Measurements from ENCODE around the gene TNFSF18. TPM values are rescaled to one million over a fixed set of nuclear protein-coding genes. Genes with fewer than 3 reads are reported as not detected.
"Not testable (repeated sequence)": the region's sequence is repeated elsewhere in the genome, so short reads cannot be mapped to it uniquely, and the experiment has no call there.

The TNFSF18 gene
- total RNA-seq, 1 experiment from 2014 or later: 1.6 TPM

DNA sequence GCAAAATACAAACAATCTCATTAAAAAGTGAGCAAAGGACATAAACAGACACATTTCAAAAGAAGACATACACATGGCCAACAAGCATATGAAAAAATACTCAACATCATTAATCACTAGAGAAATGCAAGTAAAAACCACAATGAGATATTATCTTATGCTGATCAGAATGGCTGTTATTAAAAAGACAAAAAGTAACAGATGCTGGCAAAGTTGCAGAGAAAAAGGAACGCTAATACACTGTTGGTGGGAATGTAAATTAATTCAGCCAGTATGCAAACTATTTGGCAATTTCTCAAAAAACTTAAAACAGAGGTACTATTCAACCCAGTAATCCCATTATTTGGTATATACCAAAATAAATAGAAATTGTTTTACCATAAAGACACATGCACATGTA lies 32.2 kb upstream of the TNFSF18 start:
- Histone ChIP-seq H3K9me3 (ENCODE audit: control insufficient read depth in 1 of 2, insufficient read depth in 1 of 2, low read depth in 1 of 2, low read length in 2 of 2) (no peaks in the 10 kb centered on the region), H4K20me1 (ENCODE audit: insufficient read depth) (no peaks in the 10 kb centered on the region), H3K4me2 (ENCODE audit: low read length) (no peak overlapping the region), H3K36me3 (ENCODE audit: control insufficient read depth in 1 of 2, insufficient read depth in 2 of 2, low read length in 2 of 2) (no peaks in the 10 kb centered on the region), H3K9me2 (ENCODE audit: insufficient read depth) (no peaks in the 10 kb centered on the region; the same call in 1 of the 2 replicates), H2AFZ (ENCODE audit: low read depth, low read length, poor library complexity, severe bottlenecking) (no peak overlapping the region), H3K79me2 (ENCODE audit: insufficient read depth, low read length) (no peaks in the 10 kb centered on the region), H3K4me1 (ENCODE audit: control insufficient read depth in 1 of 2, insufficient read depth in 2 of 2, low read length in 2 of 2) (no peaks in the 10 kb centered on the region), H3K9ac (ENCODE audit: low read length) (no peak overlapping the region), H3K27me3 (ENCODE audit: insufficient read depth, low read length) (no peaks in the 10 kb centered on the region), H3K4me3 (replicated peaks in 1 of 2; ENCODE audit: low read depth in 1 of 2, low read length in 2 of 2) (no peak overlapping the region), H3K27ac (ENCODE audit: low read depth, low read length) (no peak overlapping the region)
- no TSS peak for BruUV-seq (replicated peaks)
- ChIA-PET RAD21 (ENCODE audit: low non-redundant PET in 1 of 2, low total read pairs in 2 of 2, uncharacterized antibody in 2 of 2, unreplicated experiment in 2 of 2) (no interaction called here), CTCF (no interaction called here), POLR2A (no interaction called here)
- ATAC-seq (no peak), DNase-seq (ENCODE audit: low read depth, low spot score) (no peak)
- TF ChIP-seq EZH2phosphoT487 (IDR thresholded peaks at IDR 0.05; ENCODE audit: borderline replicate concordance) (no peak), SRF (IDR thresholded peaks at IDR 0.05; ENCODE audit: low read depth) (no peak), ELF1 (IDR thresholded peaks at IDR 0.05; ENCODE audit: borderline replicate concordance, low read depth) (no peak), SIN3A (IDR thresholded peaks at IDR 0.05; ENCODE audit: low read depth) (no peak)
- intact Hi-C loops (cut with micrococcal nuclease): no loop called here

GRCh38 chr1:173074217-173074616 lies 23.5 kb upstream of the TNFSF18 start:
- BruUV-seq (replicated peaks); H3K79me2 ChIP-seq (ENCODE audit: insufficient read depth, low read length); H3K27me3 ChIP-seq (ENCODE audit: insufficient read depth, low read length); intact Hi-C loops (cut with micrococcal nuclease); H3K27ac ChIP-seq (ENCODE audit: low read depth, low read length); H3K4me2 ChIP-seq (ENCODE audit: low read length); ATAC-seq; H3K36me3 ChIP-seq (ENCODE audit: control insufficient read depth in 1 of 2, insufficient read depth in 2 of 2, low read length in 2 of 2); H3K9me3 ChIP-seq (ENCODE audit: control insufficient read depth in 1 of 2, insufficient read depth in 1 of 2, low read depth in 1 of 2, low read length in 2 of 2); H3K4me1 ChIP-seq (ENCODE audit: control insufficient read depth in 1 of 2, insufficient read depth in 2 of 2, low read length in 2 of 2); H3K4me3 ChIP-seq (replicated peaks in 1 of 2; ENCODE audit: low read depth in 1 of 2, low read length in 2 of 2); H4K20me1 ChIP-seq (ENCODE audit: insufficient read depth); DNase-seq (ENCODE audit: low read depth, low spot score); POLR2A ChIA-PET; H2AFZ ChIP-seq (ENCODE audit: low read depth, low read length, poor library complexity, severe bottlenecking); CTCF ChIA-PET; H3K9me2 ChIP-seq (ENCODE audit: insufficient read depth); H3K9ac ChIP-seq (ENCODE audit: low read length); RAD21 ChIA-PET (ENCODE audit: low non-redundant PET in 1 of 2, low total read pairs in 2 of 2, uncharacterized antibody in 2 of 2, unreplicated experiment in 2 of 2): not testable (repeated sequence)

DNA sequence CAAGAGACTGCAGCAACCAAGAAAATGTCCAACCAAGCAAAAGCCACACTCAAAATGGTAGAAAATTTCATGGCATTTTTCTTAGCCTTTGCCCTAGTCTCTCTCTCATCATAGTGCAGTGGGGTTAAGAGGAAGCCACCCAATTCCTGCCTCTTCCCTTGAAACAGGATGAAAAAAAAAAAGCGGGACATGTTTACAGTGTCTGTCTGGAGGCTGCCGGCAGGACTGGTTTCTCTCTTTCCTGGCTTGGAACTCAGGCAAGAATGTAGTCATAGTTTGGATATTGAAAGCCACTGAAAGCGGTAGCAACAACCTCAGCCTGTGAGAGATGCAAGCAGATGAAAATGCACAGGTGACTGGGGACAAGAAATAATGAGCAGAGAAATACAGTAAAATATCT lies 13.3 kb upstream of the TNFSF18 start:
- intact Hi-C loops (cut with micrococcal nuclease): no loop called here
- Histone ChIP-seq H3K27ac (ENCODE audit: low read depth, low read length) (no peak overlapping the region), H3K4me1 (ENCODE audit: control insufficient read depth in 1 of 2, insufficient read depth in 2 of 2, low read length in 2 of 2) (peaks cover 3 to 15% of the 10 kb centered on the region in 2 experiments; a peak in 2 of 4 replicates), H3K4me3 (replicated peaks in 1 of 2; ENCODE audit: low read depth in 1 of 2, low read length in 2 of 2) (no peak overlapping the region), H3K9me3 (ENCODE audit: control insufficient read depth in 1 of 2, insufficient read depth in 1 of 2, low read depth in 1 of 2, low read length in 2 of 2) (no peaks in the 10 kb centered on the region), H3K9ac (ENCODE audit: low read length) (no peak overlapping the region), H3K36me3 (ENCODE audit: control insufficient read depth in 1 of 2, insufficient read depth in 2 of 2, low read length in 2 of 2) (peaks cover 0 to 6% of the 10 kb centered on the region in 2 experiments; a peak in 1 of 4 replicates), H3K4me2 (ENCODE audit: low read length) (no peak overlapping the region), H3K27me3 (ENCODE audit: insufficient read depth, low read length) (no peaks in the 10 kb centered on the region), H3K9me2 (ENCODE audit: insufficient read depth) (no peaks in the 10 kb centered on the region), H3K79me2 (ENCODE audit: insufficient read depth, low read length) (no peaks in the 10 kb centered on the region), H2AFZ (ENCODE audit: low read depth, low read length, poor library complexity, severe bottlenecking) (no peak overlapping the region), H4K20me1 (ENCODE audit: insufficient read depth) (no peaks in the 10 kb centered on the region)
- POLR2A ChIA-PET: no interaction called here
- RAD21 ChIA-PET (ENCODE audit: low non-redundant PET in 1 of 2, low total read pairs in 2 of 2, uncharacterized antibody in 2 of 2, unreplicated experiment in 2 of 2): no interaction called here
- DNase-seq (ENCODE audit: low read depth, low spot score) (no peak), ATAC-seq (no peak)
- TF ChIP-seq REST (IDR thresholded peaks at IDR 0.05; ENCODE audit: low read depth): no peak
- TF ChIP-seq CEBPB (IDR thresholded peaks at IDR 0.05; ENCODE audit: low read depth): no peak
- no peak for TF ChIP-seq CBX3 (IDR thresholded peaks at IDR 0.05; ENCODE audit: low read depth)
- CTCF ChIA-PET: no interaction called here
- no TSS peak for BruUV-seq (replicated peaks)

Measured in HCT116 (cell line).